LNCAP (cell line): ENCODE data around the gene HSD3B2.

Source experiments
- CTCF ChIP-seq: fragments of 450-650 bp; IDR thresholded peaks from 2 replicates; pipeline ENCODE4 v1.5.1; 2017; ENCODE audit warnings: mild to moderate bottlenecking

The HSD3B2 gene

GRCh38 chr1:119471566-119471965 lies 56.6 kb downstream of the HSD3B2 start:
- no peak for TF ChIP-seq CTCF

GRCh38 chr1:119472080-119472818 lies 57.3 kb downstream of the HSD3B2 start:
- TF ChIP-seq CTCF, result no peak
